ENCODE data around the gene TTN.

Gene TTN

DNA sequence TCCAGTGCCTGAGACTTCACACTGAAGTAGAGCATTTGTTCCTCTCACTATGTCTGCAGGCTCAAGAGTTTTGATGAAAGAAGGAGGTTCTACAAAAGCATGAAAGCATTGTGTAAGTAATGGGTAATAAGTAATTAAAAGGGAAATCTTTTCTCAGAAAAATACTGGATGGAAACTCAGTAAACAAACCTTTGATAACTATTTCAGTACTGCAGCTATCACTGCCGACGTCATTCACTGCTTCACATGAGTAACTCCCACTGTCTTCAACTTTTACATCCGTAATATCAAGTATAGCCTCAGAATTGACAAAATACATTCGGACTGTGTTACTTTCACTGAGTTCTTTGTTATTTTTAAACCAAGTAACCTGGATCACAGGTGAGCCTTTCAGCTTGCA is 72.7 kb downstream of the TTN start:
- DNase-seq (ENCODE audit: low read depth, low spot score) = no peak

DNA sequence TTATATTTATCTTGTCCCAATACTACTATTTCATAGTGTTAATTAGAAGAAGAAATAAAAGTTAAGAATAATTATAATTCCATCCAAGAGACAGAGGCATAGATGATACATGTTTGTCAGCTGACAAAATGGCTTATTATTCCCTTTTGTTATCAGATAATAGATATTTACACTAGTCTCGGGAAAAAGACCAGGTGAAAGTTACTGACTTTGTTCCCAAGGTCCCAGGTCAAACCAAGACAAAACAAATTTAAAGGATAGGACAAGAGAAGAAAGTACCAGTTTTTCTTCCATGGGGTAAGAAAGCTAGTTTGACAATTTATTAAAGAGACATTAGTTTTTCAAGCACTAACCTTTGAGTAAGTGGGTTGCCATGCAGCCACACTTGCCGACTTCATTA is 73.2 kb downstream of the TTN start:
- DNase-seq (ENCODE audit: low read depth, low spot score) = no peak

DNA sequence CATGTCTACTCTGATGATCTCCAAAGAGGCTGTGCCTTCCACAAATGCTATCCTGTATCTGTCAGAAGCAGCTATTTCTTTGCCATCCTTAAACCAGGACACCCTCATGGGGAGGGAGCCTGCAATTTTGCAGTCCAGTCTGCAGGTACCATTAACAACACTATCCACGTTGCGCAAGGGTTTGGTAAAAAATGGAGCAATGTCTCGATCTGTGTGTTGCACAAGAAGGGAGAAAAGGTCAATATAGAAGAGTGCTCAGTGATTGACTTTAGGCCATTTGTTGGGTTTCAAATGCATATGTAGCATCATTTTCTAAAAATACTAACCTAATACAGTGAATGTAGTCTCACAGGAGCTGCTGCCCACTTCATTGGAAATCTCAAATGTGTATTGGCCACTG is 74.3 kb downstream of the TTN start:
- DNase-seq (ENCODE audit: low read depth, low spot score) = no peak

DNA sequence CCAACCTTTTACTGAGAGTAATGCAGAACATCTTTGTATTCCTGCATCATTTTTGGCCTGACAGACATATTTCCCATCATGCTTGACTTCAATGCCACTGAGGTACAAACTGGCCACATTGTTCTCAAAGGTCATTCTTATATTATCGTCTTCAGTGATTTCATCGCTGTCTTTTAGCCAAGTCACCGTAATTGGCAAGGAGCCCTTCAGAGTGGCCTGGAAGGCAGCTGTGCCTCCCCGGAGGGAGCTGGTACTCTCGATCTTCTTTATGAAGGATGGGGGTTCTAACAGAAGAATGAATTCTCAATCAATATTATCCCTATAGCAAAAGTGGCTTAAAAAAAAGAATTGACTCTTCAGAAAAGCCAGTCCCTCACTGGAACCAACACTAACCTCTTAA is 75.9 kb downstream of the TTN start:
- DNase-seq (ENCODE audit: low read depth, low spot score) = no peak

DNA sequence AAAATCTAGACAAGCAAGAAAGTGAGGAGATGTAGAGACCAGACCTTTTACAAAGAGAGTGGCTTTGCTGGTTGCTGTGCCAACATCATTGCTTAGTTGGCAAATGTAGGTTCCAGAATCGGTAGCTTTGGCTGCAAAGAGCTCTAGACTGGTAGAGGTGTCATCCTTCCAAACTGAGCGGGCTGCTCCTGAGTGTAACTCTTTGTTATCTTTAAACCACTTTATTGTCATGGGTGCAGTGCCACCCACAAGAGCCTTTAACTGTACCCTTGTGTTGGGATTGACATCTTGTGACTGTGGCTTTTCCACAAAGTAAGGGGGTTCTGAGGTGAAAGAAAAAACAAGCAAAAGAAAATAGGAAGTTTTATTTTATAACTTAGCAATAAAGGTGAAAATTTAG is 77.2 kb downstream of the TTN start:
- no peak for DNase-seq (ENCODE audit: low read depth, low spot score)

DNA sequence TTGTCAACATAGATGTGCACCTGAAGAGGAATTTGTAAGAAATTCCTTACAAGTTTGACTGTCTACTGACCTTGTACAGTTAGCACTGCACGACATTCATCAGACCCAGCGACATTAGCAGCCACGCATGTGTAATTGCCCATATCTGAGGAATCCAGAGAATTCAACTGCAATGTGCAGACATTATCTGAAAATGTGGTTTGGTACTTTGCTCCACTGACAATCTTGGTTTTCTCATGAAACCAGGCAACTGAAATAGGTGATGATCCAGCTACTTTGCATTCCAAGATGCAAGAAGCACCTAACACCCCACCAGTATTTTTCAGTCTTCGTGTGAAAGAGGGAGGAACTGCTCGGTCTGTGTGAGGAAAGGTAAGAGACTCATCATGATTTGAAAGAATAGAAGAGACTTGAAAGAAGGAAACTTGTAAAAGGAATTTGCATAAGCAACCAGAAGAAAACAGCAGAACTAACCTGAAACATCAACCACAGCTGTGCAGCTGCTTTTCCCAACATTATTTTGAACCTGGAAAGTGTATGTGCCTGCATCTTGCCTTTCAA is 83.4 kb downstream of the TTN start:
- no peak for DNase-seq (ENCODE audit: low read depth, low spot score)

DNA sequence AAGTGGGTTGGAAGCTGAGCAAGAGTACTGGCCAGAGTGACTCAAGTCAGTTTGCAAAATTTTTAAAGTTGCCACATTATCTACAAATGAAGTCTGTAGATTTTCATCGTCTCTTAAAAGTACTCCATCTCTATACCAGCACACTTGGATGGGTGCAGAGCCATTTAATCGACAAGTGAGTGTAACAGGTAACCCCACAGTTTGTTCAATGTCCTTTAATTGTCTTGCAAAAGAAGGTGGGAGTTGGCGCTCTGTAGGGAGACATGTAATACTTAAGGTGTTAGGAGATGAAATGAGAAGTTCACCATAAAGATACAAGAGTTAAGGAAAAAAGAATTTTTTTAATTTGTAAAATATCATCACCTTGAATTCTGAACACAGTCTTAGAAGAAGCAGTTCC is 84.9 kb downstream of the TTN start:
- no peak for DNase-seq (ENCODE audit: low read depth, low spot score)

DNA sequence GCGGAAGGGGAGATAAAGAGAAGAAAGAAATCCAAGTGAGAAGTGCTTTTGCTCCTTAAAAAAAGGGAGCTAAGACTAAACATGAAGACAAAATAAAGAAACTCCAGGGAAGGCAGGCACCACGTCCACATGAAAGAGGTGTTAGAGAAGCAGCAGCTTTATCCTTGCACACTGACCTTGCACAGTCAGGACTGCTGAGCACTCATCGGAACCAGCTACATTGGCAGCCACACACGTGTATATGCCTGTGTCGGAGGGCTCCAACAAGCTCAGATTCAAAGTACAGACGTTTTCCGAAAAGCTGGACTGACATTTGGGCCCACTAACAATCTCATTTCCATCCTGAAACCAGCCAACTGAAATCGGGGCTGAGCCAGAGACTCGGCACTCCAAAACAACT is 88.2 kb downstream of the TTN start:
- DNase-seq (ENCODE audit: low read depth, low spot score) = no peak

DNA sequence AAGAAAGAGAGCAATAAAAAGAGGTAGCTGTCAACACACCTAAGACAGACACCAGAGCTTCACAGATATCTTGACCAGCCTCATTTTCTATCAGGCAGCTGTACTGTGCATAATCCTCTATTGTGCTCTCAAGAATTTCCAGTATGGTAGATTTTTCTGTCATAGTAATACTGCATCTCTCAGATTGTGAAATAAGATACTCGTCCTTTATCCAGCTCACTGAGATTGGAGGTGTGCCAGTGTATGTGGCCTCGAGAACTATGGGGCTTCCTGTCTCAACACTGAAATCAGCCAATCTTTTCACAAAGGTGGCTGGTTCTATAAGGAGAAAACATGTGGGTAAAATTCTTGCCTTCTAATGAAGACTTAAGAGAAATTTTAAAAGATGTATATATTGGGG is 88.9 kb downstream of the TTN start:
- no peak for DNase-seq (ENCODE audit: low read depth, low spot score)

DNA sequence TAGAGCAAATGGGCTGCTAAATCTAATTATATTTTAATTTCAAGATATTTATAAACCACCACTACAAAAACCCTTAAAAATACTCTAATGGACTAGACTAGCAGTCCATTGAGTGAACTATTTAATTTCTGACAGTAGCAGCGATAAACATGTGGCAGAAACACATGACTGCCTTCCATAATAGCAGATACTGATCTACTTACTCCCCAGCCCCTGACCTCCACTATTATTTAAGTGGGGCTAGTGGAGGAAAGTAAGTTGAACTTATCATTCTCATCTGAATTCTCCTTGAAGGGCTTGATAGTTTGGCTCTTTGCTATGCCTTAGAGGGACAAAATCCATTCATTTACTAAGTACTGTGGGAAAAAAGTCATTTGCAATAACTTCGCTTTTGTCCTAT is 90.8 kb downstream of the TTN start:
- no peak for DNase-seq (ENCODE audit: low read depth, low spot score)

DNA sequence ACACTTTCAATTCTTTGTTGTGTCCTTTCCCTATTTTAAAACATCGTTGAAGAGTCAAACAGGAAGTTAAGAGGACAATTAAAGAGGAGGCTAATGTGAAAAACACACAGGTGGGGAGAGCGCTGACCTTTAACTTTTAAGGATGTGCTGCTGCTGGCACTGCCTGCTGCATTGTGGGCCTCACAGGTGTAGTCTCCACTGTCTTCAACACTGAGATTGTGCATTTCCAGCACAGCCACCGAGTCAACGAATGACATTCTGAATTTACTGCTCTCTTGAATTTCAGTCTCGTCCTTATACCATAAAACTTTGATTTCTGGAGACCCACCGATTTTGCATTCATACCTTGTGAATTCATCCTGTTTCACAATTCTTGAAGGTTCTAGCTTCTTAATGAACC is 91.9 kb downstream of the TTN start:
- DNase-seq (ENCODE audit: low read depth, low spot score) = no peak

DNA sequence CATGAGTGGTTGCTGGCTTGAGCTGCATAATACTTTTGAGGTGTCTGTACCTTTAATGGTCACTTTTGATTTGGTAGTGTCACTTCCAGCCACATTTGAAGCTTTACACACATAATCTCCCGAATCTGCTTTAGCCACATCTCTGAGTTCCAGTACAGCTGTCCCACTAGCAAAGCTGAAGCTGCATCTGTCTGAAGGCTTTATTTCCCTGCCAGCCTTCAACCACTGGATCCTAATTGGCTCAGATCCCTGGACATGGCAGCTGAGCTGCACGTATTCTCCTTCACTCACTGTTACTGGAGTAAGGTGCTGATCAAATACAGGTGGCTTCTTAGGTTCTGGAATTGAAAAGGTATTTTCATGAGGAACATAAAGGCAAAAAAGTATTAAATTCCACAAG is 99.7 kb downstream of the TTN start:
- DNase-seq (ENCODE audit: low read depth, low spot score) = no peak

DNA sequence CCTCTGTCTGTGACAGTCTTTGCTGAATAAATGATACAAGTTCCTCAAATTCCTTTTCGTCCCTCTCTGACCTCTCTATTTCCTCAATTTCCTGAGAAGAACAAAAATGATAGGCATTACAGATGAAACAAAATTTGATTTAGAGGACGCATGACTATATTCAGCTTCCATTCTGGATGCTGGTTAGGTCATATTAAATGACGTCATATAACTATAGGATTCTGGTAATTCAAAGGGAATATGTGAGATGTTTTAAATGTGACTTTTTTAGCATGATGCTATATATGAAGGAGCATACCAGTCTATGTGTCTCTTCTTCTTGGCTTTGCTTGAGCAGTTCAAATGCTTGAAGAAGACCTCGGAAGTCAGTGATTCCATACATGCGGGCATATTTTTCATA is 102.3 kb downstream of the TTN start:
- no peak for DNase-seq (ENCODE audit: low read depth, low spot score)

DNA sequence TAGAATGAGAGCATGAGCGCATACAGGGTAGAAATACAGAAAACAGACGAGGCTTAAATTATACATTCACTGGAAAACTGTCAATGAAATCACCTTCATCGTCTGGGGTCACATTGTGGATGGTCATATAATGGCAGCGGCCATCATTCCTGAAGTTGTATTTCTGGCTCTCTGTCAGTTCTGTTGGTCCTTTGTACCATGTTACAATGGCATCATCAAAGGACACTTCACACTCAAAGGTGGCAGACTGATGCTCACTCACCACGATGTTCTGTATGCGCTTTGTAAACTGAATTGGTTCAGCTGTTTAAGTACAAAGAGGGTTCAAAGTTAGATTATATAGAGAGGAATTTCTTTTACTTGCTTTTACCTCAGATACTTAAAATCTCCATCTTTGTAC is 104.9 kb downstream of the TTN start:
- DNase-seq (ENCODE audit: low read depth, low spot score) = no peak

DNA sequence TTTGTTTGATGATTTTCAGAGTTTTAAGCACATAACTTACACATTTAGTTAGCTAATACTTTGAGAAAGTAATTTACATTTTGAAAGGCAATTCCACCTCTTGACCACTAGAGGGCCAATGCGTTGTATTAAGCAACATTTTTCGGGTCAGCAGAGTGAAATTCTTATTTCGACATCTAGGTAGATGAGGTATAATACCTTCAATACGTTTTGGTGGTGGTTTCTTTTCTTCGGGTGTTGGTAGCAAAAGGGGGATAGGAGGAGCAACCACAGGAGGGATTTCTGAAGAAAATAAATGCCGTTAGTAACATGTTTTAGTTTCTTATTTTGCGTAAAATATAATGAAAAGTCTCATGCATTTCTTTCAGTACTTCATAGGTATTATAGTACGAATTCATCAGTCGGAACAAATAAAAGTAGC is 106.3 kb downstream of the TTN start:
- DNase-seq (ENCODE audit: low read depth, low spot score) = no peak

DNA sequence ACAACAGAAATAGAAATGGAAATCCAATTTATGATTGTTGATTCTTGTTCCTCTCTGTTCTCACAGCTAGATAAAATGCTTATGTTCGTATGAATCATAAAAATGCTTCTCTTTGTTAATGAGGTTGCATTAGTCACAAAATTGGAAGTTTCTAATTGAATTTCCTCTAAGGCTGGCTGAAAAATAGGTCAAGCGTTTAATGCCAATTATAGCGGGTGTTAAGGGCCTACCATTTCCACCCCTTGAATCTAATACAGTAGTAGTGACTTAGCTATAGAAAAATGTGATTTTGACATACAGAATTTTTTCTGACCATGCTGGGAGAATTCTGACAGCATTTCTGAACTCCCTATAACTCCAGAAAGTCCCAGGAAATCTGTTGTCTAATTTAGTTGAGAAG is 107.1 kb downstream of the TTN start:
- DNase-seq (ENCODE audit: low read depth, low spot score) = no peak

DNA sequence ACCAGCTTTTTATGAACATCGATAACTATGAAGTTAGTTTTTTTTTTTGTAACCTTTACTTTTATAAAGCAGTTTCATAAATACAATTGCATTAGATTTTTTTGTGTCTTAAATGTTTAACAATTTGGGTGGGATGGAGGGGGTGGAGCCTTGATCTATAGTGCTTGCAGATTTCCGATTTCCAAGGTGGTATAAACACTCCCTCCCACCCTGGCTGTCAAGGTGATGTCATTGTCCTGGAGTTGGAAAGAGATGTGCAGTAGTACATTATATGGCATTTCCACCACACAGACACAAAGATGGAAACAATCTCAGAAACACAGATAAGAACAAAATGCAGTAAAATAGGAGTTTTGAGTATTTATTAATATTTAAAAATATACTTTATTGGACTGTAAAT is 114.4 kb downstream of the TTN start:
- no peak for DNase-seq (ENCODE audit: low read depth, low spot score)

DNA sequence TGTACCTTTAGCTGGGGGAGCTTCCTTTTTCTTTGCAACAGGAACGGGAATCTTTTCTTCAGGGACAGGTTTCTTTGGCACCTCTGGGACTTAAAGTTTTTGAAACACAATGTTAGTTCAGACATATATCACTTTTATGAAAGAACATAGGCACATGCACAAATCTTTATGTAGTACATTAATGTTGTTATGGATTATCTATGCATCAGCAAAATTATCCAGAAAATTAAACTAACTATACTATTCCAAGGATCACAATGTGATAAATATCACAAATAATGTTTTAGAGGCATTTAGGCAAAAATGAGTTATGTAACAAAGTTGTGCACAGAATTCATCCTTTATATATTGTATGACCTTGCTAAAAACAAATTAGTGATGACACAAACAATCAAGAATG is 117.4 kb downstream of the TTN start:
- no peak for DNase-seq (ENCODE audit: low read depth, low spot score)

DNA sequence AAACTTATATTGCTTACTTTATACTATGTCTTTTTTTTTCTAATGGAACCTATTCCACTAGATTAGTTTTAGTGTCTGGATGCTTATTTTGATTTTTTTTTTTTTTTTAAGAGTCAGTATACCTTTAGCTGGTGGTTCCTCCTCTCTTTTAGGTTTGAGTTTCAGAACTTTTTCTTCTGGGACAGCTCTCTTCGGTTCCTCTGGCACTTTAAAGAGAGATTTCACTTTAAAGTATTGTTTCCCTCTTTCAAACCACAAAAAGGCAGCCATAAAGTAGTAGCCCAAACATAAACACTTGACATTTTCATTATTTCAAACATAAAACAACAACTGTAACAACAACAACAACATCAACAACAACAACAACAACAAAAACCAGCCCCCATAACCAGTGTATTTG is 123.3 kb downstream of the TTN start:
- DNase-seq (ENCODE audit: low read depth, low spot score) = no peak

DNA sequence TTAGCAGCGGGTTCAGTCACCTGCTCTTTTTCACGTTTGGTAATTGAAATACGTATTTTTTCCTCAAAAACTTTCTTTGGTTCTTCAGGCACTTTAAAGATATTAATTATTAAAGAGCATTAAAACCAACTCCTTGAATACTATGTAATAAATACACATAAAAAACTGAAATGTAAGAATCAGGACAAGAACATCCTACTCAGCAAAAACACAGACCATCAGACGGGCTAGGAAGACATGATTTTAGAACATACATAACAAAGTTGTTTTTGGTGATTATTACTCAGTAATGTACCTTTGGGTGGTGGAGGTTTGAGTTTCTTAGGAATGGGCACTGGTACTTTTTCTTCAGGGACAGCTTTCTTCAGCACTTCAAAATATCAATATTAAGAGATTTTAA is 126.1 kb downstream of the TTN start:
- DNase-seq (ENCODE audit: low read depth, low spot score) = no peak

DNA sequence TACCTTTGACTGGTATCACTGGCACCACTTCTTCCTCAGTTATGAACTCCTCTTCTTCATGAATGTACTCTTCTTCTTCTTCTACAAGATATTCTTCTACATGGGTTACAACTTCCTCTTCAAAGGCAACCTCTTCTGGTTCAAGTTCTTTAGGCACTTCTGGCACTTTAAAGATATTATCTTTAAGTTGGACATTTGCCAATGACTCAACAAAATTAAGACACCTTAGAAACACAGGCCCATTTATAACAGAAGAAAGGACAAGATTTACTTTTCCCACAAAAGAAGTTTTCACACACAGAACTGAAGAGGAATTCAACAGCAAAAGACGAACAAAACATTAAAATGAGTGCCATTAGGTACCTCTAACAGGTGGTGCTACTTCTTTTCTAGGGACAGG is 127.3 kb downstream of the TTN start:
- no peak for DNase-seq (ENCODE audit: low read depth, low spot score)

DNA sequence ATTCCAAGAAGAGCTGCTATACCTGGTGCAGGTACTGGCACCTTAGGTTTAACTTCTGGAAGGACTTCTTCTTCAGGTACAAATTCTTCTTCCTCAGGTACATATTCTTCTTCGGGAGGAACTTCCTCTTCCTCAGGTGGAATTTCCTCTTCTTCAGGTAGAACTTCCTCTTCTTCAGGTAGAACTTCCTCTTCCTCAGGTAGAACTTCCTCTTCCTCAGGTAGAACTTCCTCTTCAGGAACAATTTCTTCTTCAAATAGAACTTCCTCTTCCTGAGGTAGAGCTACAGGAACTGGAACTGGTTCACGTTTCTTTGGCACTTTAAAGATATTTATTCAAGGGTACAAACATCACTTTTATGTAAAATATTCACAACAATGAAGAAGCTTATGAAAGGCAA is 129.6 kb downstream of the TTN start:
- DNase-seq (ENCODE audit: low read depth, low spot score) = no peak

DNA sequence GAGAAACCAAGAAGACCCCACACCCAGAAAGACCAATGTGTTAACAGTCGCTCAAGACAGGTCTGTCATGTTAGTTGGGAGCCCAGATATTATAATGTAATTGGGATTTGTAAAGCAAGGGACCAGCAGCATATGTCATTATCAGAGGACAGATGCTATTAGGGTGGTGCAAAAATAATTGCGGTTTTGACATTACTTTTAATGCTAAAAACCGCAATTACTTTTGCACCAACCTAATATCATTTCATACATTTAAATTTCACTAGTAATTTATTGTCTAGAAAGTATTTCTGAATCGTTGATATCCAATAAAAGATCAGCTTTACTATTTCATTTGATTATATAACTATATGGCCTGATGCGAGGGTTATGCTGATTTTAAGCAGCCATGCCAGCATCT is 131.2 kb downstream of the TTN start:
- DNase-seq (ENCODE audit: low read depth, low spot score) = no peak

DNA sequence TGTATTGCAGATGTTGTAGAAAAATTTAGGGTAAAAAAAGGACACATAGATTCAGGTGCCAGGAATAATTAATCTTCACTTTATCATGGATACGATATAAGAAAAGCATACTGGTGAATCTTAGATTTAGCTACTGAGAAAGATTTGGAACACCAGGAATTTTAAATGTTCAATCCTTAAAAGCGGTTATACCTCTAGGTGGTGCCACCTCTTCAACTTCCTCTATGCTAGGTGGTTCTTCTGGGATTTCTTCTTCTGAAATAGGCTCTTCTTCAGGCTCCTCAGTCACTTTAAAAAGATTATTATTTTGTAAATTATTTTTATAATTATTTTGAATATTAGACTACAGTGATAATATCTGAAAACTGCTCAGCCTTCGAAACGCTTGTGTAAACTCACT is 133.1 kb downstream of the TTN start:
- DNase-seq (ENCODE audit: low read depth, low spot score) = no peak

DNA sequence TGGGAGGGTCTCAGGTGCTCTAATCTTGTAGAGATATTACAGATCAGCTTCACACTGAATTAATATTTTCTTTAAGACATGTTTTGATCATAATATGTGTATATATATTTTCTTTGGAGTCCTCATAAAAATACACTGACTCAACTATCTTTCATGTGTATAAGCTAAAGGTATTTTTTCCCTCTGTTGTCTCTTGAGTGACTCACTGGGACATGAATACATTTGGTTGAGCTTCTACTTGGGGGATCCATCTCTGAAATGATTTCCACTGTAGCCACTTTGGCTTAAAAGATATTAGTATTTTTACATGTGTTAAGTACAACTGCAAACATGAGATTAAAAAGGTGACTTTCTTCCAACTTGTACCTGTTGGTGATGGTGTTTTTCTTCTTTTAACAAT is 140.8 kb downstream of the TTN start:
- no peak for DNase-seq (ENCODE audit: low read depth, low spot score)
